Effector CD4-positive, alpha-beta T cell (primary cell): ENCODE measurements around the gene HMGCL.
A peak's percentile ranks its signal among the peaks of the same experiment; 100 is the strongest.

Experiments used
- DNase-seq: peaks from one replicate; pipeline ENCODE4 v3.0.0-alpha.2; 2020

Gene HMGCL

GRCh38 chr1:23772854-23773242, 52.4 kb downstream of the HMGCL start:
- DNase-seq: no peak

- DNase-seq: peak; percentile 82
These were observed 53.0 kb downstream of the HMGCL start for GRCh38 chr1:23772049-23772853.

- DNase-seq: no peak
These were observed 56.5 kb downstream of the HMGCL start for GRCh38 chr1:23768733-23769132.

GRCh38 chr1:23763041-23763577, 62.1 kb downstream of the HMGCL start:
- no peak for DNase-seq

DNA sequence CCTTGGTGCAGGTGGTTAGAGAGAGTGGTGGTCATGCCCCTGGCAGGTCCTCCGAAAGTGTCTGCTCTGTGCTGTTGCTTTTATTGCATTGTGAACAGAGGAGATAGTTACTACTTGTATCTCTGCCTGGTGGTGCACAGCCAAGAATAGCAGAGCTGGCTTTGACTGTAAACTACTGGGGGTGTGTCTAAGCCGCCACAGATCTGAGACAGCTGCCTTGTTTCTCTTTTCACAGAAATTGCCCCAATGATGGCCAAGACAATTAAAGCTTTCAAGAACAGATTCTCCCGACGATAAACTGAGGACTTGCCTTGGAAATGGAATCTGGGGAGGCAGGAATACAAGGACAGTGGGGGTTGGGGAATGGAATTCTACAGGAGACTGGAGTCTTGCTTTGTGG, 66.0 kb downstream of the HMGCL start:
- no peak for DNase-seq

DNA sequence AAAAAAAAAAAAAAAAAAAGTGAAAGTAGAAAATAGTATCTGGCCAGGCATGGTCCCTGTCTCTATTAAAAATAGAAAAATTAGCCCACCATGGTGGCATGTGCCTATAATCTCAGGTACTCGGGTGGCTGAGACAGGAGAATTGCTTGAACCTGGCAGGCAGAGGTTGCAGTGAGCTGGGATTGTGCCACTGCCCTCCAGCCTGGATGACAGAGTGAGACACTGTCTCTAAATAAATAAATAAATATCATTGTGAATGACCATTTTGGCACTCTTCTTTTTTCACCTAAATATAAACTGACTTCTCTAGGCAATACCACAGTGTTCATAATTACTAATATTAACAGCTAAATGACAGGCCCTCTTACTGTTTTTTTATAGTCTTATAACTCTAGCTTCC, 67.4 kb downstream of the HMGCL start:
- DNase-seq: no peak

- no peak for DNase-seq
These were observed 68.6 kb downstream of the HMGCL start for GRCh38 chr1:23756676-23757075.

- no peak for DNase-seq
These were observed 72.3 kb downstream of the HMGCL start for GRCh38 chr1:23752909-23753308.
